Measurements from ENCODE around the gene PCSK6.

DNA sequence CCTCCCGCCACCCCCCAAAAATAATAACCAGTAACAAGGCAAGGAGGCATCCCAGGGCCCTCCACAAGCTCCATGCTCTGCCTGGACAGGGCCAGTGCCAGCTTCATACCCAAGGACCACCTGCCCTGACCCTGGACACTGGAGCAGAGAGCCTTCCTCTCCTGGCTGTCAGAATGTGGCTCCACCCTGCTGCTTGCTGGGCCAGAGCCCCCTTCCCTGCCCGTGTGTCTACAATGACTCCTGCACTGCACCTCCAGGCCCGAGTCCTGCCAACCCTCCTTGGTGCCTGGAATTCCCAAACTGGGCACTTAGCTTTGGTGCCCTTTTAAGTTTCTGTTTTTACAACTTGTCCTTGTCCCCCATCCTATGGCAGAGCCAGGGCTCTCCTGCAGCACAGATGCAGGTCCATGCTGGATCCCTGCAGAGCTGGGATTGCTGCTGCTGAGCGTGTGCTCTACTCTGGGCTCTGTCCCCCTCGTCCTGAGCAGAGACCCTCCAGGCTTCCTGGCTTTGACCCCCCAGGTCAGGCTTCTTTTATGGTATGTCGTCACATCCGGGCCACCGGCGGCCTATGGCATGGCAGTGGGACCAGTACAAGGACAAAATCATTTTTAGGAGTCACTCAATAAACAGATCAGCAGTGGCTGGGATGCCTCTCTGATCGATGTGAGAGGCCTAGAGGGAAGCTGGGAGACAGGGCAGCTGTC lies 183.0 kb downstream of the PCSK6 start:
- TF ChIP-seq, protein P1, sequence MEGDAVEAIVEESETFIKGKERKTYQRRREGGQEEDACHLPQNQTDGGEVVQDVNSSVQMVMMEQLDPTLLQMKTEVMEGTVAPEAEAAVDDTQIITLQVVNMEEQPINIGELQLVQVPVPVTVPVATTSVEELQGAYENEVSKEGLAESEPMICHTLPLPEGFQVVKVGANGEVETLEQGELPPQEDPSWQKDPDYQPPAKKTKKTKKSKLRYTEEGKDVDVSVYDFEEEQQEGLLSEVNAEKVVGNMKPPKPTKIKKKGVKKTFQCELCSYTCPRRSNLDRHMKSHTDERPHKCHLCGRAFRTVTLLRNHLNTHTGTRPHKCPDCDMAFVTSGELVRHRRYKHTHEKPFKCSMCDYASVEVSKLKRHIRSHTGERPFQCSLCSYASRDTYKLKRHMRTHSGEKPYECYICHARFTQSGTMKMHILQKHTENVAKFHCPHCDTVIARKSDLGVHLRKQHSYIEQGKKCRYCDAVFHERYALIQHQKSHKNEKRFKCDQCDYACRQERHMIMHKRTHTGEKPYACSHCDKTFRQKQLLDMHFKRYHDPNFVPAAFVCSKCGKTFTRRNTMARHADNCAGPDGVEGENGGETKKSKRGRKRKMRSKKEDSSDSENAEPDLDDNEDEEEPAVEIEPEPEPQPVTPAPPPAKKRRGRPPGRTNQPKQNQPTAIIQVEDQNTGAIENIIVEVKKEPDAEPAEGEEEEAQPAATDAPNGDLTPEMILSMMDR (IDR thresholded peaks at IDR 0.05): no peak
- TF ChIP-seq POLR2AphosphoS5 (IDR thresholded peaks at IDR 0.05): no peak
- TF ChIP-seq POLR2A (IDR thresholded peaks at IDR 0.05): no peak

All from stomach (tissue), 4 donors.